ENCODE results near the gene PGA3.
"Not testable (repeated sequence)": the region's sequence is repeated elsewhere in the genome, so short reads cannot be mapped to it uniquely, and the experiment has no call there.

The PGA3 gene

DNA sequence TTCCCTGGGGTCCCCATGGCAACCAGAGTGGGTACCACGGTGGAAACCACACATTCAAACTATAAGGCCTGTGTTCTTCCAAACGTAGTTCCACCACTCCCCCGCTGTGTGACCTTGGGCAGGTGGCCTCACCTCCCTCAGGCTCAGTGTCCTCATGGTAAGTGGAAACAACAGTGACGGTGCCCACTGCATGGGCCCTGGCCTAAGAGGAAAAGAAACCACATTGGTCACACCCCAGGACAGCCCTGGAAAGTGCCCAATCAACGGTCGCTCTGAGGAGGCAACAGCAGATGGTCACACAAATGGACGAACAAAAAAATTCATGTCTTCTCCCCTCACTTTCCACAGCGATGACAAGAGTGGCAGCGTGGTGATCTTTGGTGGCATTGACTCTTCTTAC lies 44.8 kb downstream of the PGA3 start:
- DNase-seq (ENCODE audit: low read depth in 2 of 2, low spot score in 1 of 2): not testable (repeated sequence)

- not testable (repeated sequence) for DNase-seq (ENCODE audit: low read depth in 2 of 2, low spot score in 1 of 2)
Observed at GRCh38 chr11:61249201-61249600, 45.9 kb downstream of the PGA3 start.

DNA sequence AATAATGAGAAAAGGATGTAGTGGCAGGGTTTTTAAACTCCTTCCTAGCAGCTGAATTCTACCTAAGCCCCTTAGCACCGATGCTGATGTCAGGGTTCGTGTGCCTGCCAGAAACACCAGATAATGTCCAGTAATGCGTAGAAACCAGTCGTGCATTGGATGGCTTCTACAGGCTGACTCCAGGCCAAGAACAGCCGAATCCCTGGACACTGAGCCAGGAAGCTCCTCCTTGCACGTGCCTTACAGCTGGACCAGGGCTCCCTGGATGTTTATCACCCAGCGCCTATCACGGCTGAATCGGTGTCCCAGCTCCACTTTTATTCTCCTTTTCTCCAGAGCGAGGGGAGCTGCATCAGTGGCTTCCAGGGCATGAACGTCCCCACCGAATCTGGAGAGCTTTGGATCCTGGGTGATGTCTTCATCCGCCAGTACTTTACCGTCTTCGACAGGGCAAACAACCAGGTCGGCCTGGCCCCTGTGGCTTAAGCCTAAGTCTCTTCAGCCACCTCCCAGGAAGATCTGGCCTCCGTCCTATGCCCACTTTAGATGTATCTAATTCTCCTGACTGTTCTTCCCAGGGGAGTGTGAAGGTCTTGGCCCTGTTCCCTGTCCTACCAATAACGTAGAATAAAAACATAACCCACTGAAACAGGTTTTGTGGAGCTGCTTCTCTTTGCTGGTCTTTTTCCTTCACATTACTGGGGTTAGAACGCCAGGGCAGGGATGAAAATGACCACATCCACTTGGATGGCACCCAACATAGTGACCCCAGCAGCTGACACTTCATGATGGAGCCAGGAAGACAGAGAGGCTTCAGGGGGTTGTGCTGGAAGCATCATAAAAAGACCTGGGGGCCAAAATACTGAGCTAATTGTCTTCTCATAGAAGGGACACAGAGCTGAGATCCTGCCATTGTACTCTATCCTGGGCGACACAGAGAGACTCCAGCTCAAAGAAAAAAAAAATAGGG lies 47.8 kb downstream of the PGA3 start:
- not testable (repeated sequence) for DNase-seq (ENCODE audit: low read depth in 2 of 2, low spot score in 1 of 2)

DNA sequence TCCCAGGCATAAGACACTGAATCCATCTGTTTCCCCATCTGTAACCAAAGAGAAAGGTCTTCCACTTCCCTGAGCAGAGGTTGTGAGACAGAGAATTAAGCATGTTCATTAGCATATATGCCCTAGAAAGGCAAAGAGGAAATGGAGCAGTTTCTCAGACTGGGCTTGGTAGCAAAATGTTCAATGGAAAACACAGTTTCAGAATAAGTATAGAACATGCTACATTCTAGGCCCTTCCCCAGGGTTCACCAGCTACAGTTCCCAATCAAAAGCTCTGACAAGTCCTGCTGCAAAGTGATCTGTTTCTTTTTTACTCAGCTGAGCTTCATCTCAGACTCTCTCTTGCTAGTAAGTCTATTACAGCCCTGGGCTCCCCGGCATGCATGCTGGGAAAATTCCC lies 49.0 kb downstream of the PGA3 start:
- DNase-seq (ENCODE audit: low read depth in 2 of 2, low spot score in 1 of 2): not testable (repeated sequence)

- DNase-seq (ENCODE audit: low read depth in 2 of 2, low spot score in 1 of 2): peak; percentile 12
Observed at GRCh38 chr11:61254403-61255025, 51.2 kb downstream of the PGA3 start.

DNA sequence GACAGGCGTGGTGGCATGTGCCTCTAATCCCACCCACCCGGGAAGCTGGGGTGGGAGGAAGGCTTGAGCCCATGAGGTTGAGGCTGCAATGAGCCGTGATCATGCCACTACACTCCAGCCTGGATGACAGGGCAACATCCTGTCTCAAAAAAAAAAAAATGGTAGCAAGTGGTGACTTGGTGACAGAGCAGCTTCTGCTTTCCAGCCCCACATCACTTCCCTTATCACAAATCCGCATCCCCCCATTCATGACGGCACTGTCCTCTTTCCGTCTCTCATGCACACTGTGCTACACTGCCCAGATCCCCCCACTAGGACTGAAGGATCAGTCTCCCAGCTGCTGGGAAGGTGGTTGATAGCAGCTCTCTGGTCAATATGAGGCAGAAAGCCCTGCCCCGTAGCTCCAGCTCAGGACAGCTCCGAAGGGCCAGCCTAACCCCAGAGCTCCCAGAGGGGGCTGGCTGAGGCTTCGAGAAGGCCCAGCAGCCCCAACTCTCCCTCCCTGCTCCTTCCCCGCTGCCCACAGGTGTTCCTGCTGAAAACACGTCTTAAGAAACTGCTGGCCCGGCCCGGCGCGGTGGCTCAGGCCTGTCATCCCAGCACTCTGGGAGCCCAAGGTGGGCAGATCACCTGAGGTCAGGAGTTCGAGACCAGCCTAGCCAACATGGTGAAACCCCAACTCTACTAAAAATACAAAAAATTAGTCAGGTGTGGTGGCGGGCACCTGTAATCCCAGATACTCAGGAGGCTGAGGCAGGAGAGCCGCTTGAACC lies 53.6 kb downstream of the PGA3 start:
- no peak for DNase-seq (ENCODE audit: low read depth in 2 of 2, low spot score in 1 of 2)

GRCh38 chr11:61258546-61258945 lies 55.2 kb downstream of the PGA3 start:
- no peak for DNase-seq (ENCODE audit: low read depth in 2 of 2, low spot score in 1 of 2)

- DNase-seq (ENCODE audit: low read depth in 2 of 2, low spot score in 1 of 2): no peak
Observed at GRCh38 chr11:61259363-61259762, 56.0 kb downstream of the PGA3 start.

Measured in stimulated activated CD8-positive, alpha-beta memory T cell treated with anti-CD3 and anti-CD28 coated beads, Interleukin-4, amount 100 ng/mL, for 4 hours (primary cell).